Esophagus squamous epithelium (tissue), 5 donors: ENCODE measurements around the gene ZNF641. TPM values are rescaled to one million over a fixed set of nuclear protein-coding genes. Genes with fewer than 3 reads are reported as not detected.

ENCODE experiments used
- DNase-seq: peaks from one replicate; lab custom pipeline; 2025; lab: John Stamatoyannopoulos, UW
- H3K27ac ChIP-seq, 4 donors: fragments of 200-600 bp; sonication (generic); one replicate each; pipeline ENCODE4 v1.5.1; 2016 to 2019; ENCODE audit warnings: mild to moderate bottlenecking in 1 of 4
- H3K27me3 ChIP-seq, 4 donors: fragments of 200-600 bp; sonication (generic); 1 replicate in 3 of 4; 2 replicates in 1 of 4; pipeline versions ENCODE4 v1.5.1 to v1.6.0; 2017 to 2021; ENCODE audit warnings: antibody characterized with exemption in 1 of 4
- H3K36me3 ChIP-seq, 3 donors: fragments of 200-600 bp; sonication (generic); one replicate each; pipeline ENCODE4 v1.5.1; 2016 to 2019
- H3K4me1 ChIP-seq, 3 donors: fragments of 200-600 bp; sonication (generic); one replicate each; pipeline ENCODE4 v1.5.1; 2017 to 2019
- H3K4me3 ChIP-seq, 4 donors: fragments of 200-600 bp; sonication (generic); 1 replicate in 3 of 4; 2 replicates in 1 of 4; pipeline ENCODE4 v1.5.1; 2016 to 2019; ENCODE audit warnings: mild to moderate bottlenecking in 2 of 4, moderate library complexity in 1 of 4
- H3K9me3 ChIP-seq, 3 donors: fragments of 200-600 bp; sonication (generic); one replicate each; pipeline ENCODE4 v1.5.1; 2016 to 2019
- POLR2A ChIP-seq, 4 donors: fragments of 450-650 bp; IDR thresholded peaks; one replicate each; pipeline ENCODE4 v1.6.1; 2017; ENCODE audit warnings: antibody characterized with exemption in 4 of 4, mild to moderate bottlenecking in 4 of 4, moderate library complexity in 3 of 4
- WGBS, 2 donors: methylation state at CpG; one replicate each; pipeline ENCODE4 v1.1.5; 2018; 5-methylcytosine and 5-hydroxymethylcytosine counted together
- intact Hi-C: fragments of 100-400 bp; cut with DNase I; formaldehyde crosslinking; loops from one replicate; pipeline ENCODE4 v1.15.0; 2022
- total RNA-seq, 4 donors: library from RNA; depleted of rRNA; stranded (reverse); fragments of >200 nt; gene quantifications; one replicate each; pipeline ENCODE4 v1.1.0, GENCODE V29; 2016
- TF ChIP-seq, protein P1 (sequence below), 6 experiments: fragments of 450-650 bp in 4 of 6; fragments of 200-600 bp in 2 of 6; sonication (generic) in 2 of 6; IDR thresholded peaks; one replicate each; pipeline ENCODE4 v1.5.1; 2016 to 2019; ENCODE audit warnings: antibody characterized with exemption in 6 of 6, mild to moderate bottlenecking in 4 of 6, moderate library complexity in 4 of 6
- donor health status: DM: yes; HTN: yes; CAD: no.

ZNF641 gene
- total RNA-seq, 4 donors from 2014 or later = 7.1 to 17.9 (median 10.0) TPM

DNA sequence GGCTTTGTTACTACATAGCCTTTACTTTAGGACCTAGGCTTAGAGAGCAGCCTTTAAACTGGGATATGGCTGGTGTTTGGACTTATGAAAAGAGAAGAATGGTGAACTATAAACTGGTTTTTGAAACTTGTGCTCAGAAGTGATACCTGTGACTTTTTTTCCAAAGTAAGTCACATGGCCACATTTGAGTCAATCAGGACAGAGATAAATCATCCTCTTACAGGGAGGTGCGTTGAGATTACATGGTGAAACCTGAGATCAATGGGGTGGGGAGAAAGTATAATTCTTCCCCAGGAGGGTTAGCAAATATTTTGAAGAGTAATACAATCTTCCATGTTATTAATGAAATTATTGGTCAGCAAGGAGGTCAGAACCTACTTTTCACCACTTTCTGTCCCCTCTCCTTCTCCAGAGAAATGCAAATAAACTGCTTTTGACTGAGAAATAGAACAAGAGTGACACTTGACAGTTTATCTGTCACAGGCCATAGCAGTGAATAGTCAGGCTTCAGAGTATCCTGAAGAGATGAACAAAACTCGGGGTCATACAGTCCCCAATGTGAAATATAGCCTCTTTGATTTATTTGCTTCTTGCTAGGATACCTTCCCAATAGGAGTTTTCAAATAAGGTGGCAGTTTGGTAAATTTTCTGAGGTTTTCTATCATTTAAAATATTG lies 11.1 kb upstream of the ZNF641 start:
- 63 to 68% methylated on average over 2 of the region's 2 CpGs for WGBS, 2 donors
- intact Hi-C loops = no loop called here
- Histone ChIP-seq H3K4me3 (no peak overlapping the region), H3K27me3 (no peaks in the 10 kb centered on the region), H3K27ac (no peak overlapping the region), H3K4me1 (peaks cover 0 to 14% (median 2%) of the 10 kb centered on the region in 3 donors), H3K36me3 (no peaks in the 10 kb centered on the region), H3K9me3 (no peaks in the 10 kb centered on the region)
- no peak for TF ChIP-seq POLR2A (IDR thresholded peaks at IDR 0.05)
- TF ChIP-seq, protein P1, sequence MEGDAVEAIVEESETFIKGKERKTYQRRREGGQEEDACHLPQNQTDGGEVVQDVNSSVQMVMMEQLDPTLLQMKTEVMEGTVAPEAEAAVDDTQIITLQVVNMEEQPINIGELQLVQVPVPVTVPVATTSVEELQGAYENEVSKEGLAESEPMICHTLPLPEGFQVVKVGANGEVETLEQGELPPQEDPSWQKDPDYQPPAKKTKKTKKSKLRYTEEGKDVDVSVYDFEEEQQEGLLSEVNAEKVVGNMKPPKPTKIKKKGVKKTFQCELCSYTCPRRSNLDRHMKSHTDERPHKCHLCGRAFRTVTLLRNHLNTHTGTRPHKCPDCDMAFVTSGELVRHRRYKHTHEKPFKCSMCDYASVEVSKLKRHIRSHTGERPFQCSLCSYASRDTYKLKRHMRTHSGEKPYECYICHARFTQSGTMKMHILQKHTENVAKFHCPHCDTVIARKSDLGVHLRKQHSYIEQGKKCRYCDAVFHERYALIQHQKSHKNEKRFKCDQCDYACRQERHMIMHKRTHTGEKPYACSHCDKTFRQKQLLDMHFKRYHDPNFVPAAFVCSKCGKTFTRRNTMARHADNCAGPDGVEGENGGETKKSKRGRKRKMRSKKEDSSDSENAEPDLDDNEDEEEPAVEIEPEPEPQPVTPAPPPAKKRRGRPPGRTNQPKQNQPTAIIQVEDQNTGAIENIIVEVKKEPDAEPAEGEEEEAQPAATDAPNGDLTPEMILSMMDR (IDR thresholded peaks at IDR 0.05) = no peak
- DNase-seq = no peak

DNA sequence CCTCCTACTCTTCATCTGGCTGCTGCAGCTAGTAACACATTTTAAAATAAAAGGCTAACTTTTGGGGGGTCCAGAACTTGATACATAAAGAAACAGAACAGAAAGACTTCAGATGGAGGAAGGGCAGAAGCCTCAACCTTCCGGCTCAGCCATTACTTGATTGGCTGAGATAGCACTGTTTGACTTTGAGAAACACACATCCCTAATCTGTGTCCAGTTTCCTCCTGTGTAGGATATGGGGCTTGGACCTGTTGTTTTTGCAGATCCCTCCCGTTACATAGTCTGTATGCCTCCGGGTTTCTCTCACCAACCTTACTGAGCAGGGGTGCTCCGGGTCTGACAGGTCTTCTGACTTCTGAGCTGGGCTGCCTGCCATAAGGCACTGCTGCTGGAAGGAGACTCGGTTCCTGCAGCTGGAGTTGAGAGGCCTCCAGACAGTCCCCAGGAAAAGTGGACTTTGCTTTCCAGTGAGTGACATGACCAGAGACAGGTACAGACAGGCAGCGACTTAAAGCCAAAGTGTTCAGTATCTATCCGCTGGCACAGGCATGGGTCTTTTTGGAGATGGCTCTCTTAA lies 8.3 kb upstream of the ZNF641 start:
- intact Hi-C loops = no loop called here
- no peak for DNase-seq
- no peak for TF ChIP-seq POLR2A (IDR thresholded peaks at IDR 0.05)
- TF ChIP-seq, protein P1 (IDR thresholded peaks at IDR 0.05) = no peak
- H3K9me3 ChIP-seq = no peaks in the 10 kb centered on the region
- no peaks in the 10 kb centered on the region for H3K27me3 ChIP-seq
- no peak overlapping the region for H3K27ac ChIP-seq
- H3K4me3 ChIP-seq = no peak overlapping the region
- peaks cover 0 to 14% (median 2%) of the 10 kb centered on the region in 3 donors for H3K4me1 ChIP-seq
- H3K36me3 ChIP-seq = no peaks in the 10 kb centered on the region
- WGBS, 2 donors = 61 to 74% methylated on average over 3 to 5 of the region's 7 CpGs

DNA sequence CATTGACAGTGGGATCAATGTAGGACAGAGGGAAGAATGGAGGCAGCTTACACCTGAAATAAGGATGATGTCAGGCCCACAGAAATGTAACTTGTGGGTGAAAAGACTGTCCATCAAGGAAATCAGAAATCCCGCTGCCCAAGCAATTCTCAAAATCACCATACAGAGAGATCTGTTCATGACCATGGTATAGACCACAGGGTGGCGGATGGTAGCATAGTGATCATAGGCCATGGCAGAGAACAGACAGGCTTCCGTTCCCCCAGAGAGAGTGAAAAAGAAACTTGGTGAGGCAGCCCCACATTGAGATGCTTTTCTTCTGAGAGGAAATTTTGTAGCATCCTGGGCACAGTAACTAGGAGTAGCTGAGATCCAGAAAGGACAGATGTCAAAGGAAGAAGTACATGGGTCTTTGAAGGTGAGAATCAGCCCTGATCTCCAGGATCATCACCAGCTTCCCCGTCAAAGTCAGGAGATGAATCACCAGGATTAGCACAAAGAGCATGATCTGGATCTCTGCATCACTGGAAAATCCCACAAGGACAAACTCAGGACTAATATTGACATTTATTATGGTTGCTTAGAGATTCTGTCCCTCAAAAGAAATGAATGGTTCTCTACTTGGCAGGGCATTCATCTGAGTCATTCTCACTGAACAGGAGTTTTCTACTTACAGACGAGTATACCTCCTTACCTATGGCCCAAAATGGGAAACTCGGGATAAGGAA lies 5.5 kb upstream of the ZNF641 start:
- no peak overlapping the region for H3K27ac ChIP-seq
- intact Hi-C loops = no loop called here
- no peaks in the 10 kb centered on the region for H3K36me3 ChIP-seq
- peaks cover 0 to 27% (median 7%) of the 10 kb centered on the region in 3 donors for H3K4me1 ChIP-seq
- H3K4me3 ChIP-seq = no peak overlapping the region
- 62 to 65% methylated on average over 6 of the region's 6 CpGs for WGBS, 2 donors
- TF ChIP-seq POLR2A (IDR thresholded peaks at IDR 0.05) = no peak
- TF ChIP-seq, protein P1 (IDR thresholded peaks at IDR 0.05) = no peak
- no peaks in the 10 kb centered on the region for H3K9me3 ChIP-seq
- no peaks in the 10 kb centered on the region for H3K27me3 ChIP-seq
- DNase-seq = no peak

GRCh38 chr12:48352157-48352760 lies 1.5 kb upstream of the ZNF641 start:
- Histone ChIP-seq H3K4me1 (peaks cover 12 to 36% (median 18%) of the 10 kb centered on the region in 3 donors), H3K4me3 (no peak overlapping the region), H3K9me3 (no peaks in the 10 kb centered on the region), H3K27me3 (no peaks in the 10 kb centered on the region), H3K36me3 (peaks cover 0 to 7% (median 4%) of the 10 kb centered on the region in 3 donors), H3K27ac (no peak overlapping the region)
- DNase-seq = no peak
- 88 to 91% methylated on average over 11 of the region's 11 CpGs for WGBS, 2 donors
- intact Hi-C loops = no loop called here
- TF ChIP-seq POLR2A (IDR thresholded peaks at IDR 0.05) = no peak
- TF ChIP-seq, protein P1 (IDR thresholded peaks at IDR 0.05) = no peak
